Central memory CD8-positive, alpha-beta T cell (primary cell): Measurements from ENCODE around the gene ZNF467.

ENCODE experiments used
- ATAC-seq: fragments of 150-1000 bp; cut with Tn5 transposase; replicated peaks from 2 replicates; pipeline ENCODE4 v1.10.0; 2022; ENCODE audit warnings: mild to moderate bottlenecking, moderate FRiP score, moderate number of reproducible peaks; ENCODE audit not compliant: poor library complexity, severe bottlenecking; ENCODE audit errors: extremely low read depth
- DNase-seq, 2 donors: peaks; one replicate each; pipeline ENCODE4 v3.0.0; 2021; ENCODE audit warnings: low spot score in 2 of 2
- H3K27ac Mint-ChIP-seq: one replicate; pipeline ENCODE4 v1.8.0; 2022; ENCODE audit warnings: low read depth, mild to moderate bottlenecking, moderate library complexity, mixed read lengths
- H3K27me3 Mint-ChIP-seq: one replicate; pipeline ENCODE4 v1.8.0; 2022; ENCODE audit warnings: mixed read lengths
- H3K36me3 Mint-ChIP-seq: one replicate; pipeline ENCODE4 v1.8.0; 2022; ENCODE audit warnings: mild to moderate bottlenecking, moderate library complexity, mixed read lengths; ENCODE audit not compliant: insufficient read depth
- H3K4me1 Mint-ChIP-seq: one replicate; pipeline ENCODE4 v1.8.0; 2022; ENCODE audit warnings: mixed read lengths
- H3K4me3 Mint-ChIP-seq: one replicate; pipeline ENCODE4 v1.8.0; 2022; ENCODE audit warnings: mild to moderate bottlenecking, moderate library complexity, mixed read lengths
- H3K9me3 Mint-ChIP-seq: one replicate; pipeline ENCODE4 v1.8.0; 2022; ENCODE audit warnings: mixed read lengths

Gene ZNF467

GRCh38 chr7:149735779-149736477 is 37.5 kb downstream of the ZNF467 start:
- no peak for DNase-seq
- no peaks in the 10 kb centered on the region for H3K9me3 Mint-ChIP-seq
- H3K27ac Mint-ChIP-seq: no peak overlapping the region
- peaks cover 5% of the 10 kb centered on the region for H3K36me3 Mint-ChIP-seq
- no peaks in the 10 kb centered on the region for H3K4me1 Mint-ChIP-seq
- H3K4me3 Mint-ChIP-seq: no peak overlapping the region
- ATAC-seq: no peak
- H3K27me3 Mint-ChIP-seq: peaks cover 47% of the 10 kb centered on the region

GRCh38 chr7:149735181-149735602 is 38.2 kb downstream of the ZNF467 start:
- no peaks in the 10 kb centered on the region for H3K4me1 Mint-ChIP-seq
- ATAC-seq (no peak), DNase-seq (no peak)
- no peak overlapping the region for H3K4me3 Mint-ChIP-seq
- no peak overlapping the region for H3K27ac Mint-ChIP-seq
- H3K9me3 Mint-ChIP-seq: no peaks in the 10 kb centered on the region
- peaks cover 40% of the 10 kb centered on the region for H3K27me3 Mint-ChIP-seq
- peaks cover 5% of the 10 kb centered on the region for H3K36me3 Mint-ChIP-seq

- H3K4me1 Mint-ChIP-seq: no peaks in the 10 kb centered on the region
- no peak for DNase-seq
- ATAC-seq: no peak
- H3K9me3 Mint-ChIP-seq: no peaks in the 10 kb centered on the region
- H3K27ac Mint-ChIP-seq: no peak overlapping the region
- H3K4me3 Mint-ChIP-seq: no peak overlapping the region
- peaks cover 5% of the 10 kb centered on the region for H3K36me3 Mint-ChIP-seq
- peaks cover 35% of the 10 kb centered on the region for H3K27me3 Mint-ChIP-seq
Observed at GRCh38 chr7:149734791-149735075, 38.7 kb downstream of the ZNF467 start.

- peaks cover 34% of the 10 kb centered on the region for H3K27me3 Mint-ChIP-seq
- no peaks in the 10 kb centered on the region for H3K4me1 Mint-ChIP-seq
- H3K36me3 Mint-ChIP-seq: peaks cover 7% of the 10 kb centered on the region
- no peak for DNase-seq
- H3K27ac Mint-ChIP-seq: no peak overlapping the region
- no peak overlapping the region for H3K4me3 Mint-ChIP-seq
- H3K9me3 Mint-ChIP-seq: no peaks in the 10 kb centered on the region
- no peak for ATAC-seq
Observed at GRCh38 chr7:149733924-149734790, 39.2 kb downstream of the ZNF467 start.

- Mint-ChIP-seq H3K9me3 (no peaks in the 10 kb centered on the region), H3K4me1 (no peaks in the 10 kb centered on the region), H3K27ac (no peak overlapping the region), H3K4me3 (no peak overlapping the region), H3K36me3 (peaks cover 7% of the 10 kb centered on the region), H3K27me3 (peaks cover 28% of the 10 kb centered on the region)
- ATAC-seq (no peak), DNase-seq (no peak)
Observed at GRCh38 chr7:149733131-149733923, 40.1 kb downstream of the ZNF467 start.

GRCh38 chr7:149732611-149733010 is 40.8 kb downstream of the ZNF467 start:
- DNase-seq: no peak
- Mint-ChIP-seq H3K9me3 (no peaks in the 10 kb centered on the region), H3K27ac (no peak overlapping the region), H3K36me3 (peaks cover 7% of the 10 kb centered on the region), H3K27me3 (peaks cover 22% of the 10 kb centered on the region), H3K4me1 (no peaks in the 10 kb centered on the region), H3K4me3 (no peak overlapping the region)
- ATAC-seq: no peak

GRCh38 chr7:149732111-149732561 is 41.3 kb downstream of the ZNF467 start:
- no peak overlapping the region for H3K27ac Mint-ChIP-seq
- no peaks in the 10 kb centered on the region for H3K4me1 Mint-ChIP-seq
- DNase-seq (no peak), ATAC-seq (no peak)
- peaks cover 7% of the 10 kb centered on the region for H3K36me3 Mint-ChIP-seq
- no peaks in the 10 kb centered on the region for H3K9me3 Mint-ChIP-seq
- peaks cover 18% of the 10 kb centered on the region for H3K27me3 Mint-ChIP-seq
- no peak overlapping the region for H3K4me3 Mint-ChIP-seq

GRCh38 chr7:149731207-149731955 is 42.0 kb downstream of the ZNF467 start:
- DNase-seq: no peak
- ATAC-seq: no peak
- H3K9me3 Mint-ChIP-seq: no peaks in the 10 kb centered on the region
- H3K27ac Mint-ChIP-seq: no peak overlapping the region
- H3K4me1 Mint-ChIP-seq: no peaks in the 10 kb centered on the region
- peaks cover 9% of the 10 kb centered on the region for H3K36me3 Mint-ChIP-seq
- H3K4me3 Mint-ChIP-seq: no peak overlapping the region
- H3K27me3 Mint-ChIP-seq: peaks cover 11% of the 10 kb centered on the region

- H3K4me3 Mint-ChIP-seq: no peak overlapping the region
- no peak for ATAC-seq
Observed at GRCh38 chr7:149729983-149730801, 43.2 kb downstream of the ZNF467 start.

GRCh38 chr7:149729586-149729982 is 43.8 kb downstream of the ZNF467 start:
- Mint-ChIP-seq H3K27ac (no peak overlapping the region), H3K36me3 (peaks cover 13% of the 10 kb centered on the region), H3K9me3 (no peaks in the 10 kb centered on the region)

More at GRCh38 chr7:149729983-149730801, 43.2 kb downstream of the ZNF467 start:
- no peak overlapping the region for H3K27ac Mint-ChIP-seq
- no peaks in the 10 kb centered on the region for H3K4me1 Mint-ChIP-seq
- no peak for DNase-seq
- H3K36me3 Mint-ChIP-seq: peaks cover 13% of the 10 kb centered on the region
- no peaks in the 10 kb centered on the region for H3K9me3 Mint-ChIP-seq
- H3K27me3 Mint-ChIP-seq: no peaks in the 10 kb centered on the region

GRCh38 chr7:149728491-149729375 is 44.7 kb downstream of the ZNF467 start:
- DNase-seq (no peak), ATAC-seq (no peak)
- Mint-ChIP-seq H3K27ac (no peak overlapping the region), H3K27me3 (no peaks in the 10 kb centered on the region), H3K36me3 (peaks cover 13% of the 10 kb centered on the region), H3K9me3 (no peaks in the 10 kb centered on the region), H3K4me1 (no peaks in the 10 kb centered on the region), H3K4me3 (no peak overlapping the region)

More at GRCh38 chr7:149729586-149729982, 43.8 kb downstream of the ZNF467 start:
- DNase-seq: no peak
- Mint-ChIP-seq H3K27me3 (no peaks in the 10 kb centered on the region), H3K4me3 (no peak overlapping the region), H3K4me1 (no peaks in the 10 kb centered on the region)
- no peak for ATAC-seq
